Measurements from ENCODE around the gene DTWD2. TPM values are rescaled to one million over a fixed set of nuclear protein-coding genes. Genes with fewer than 3 reads are reported as not detected.

Gene DTWD2
- total RNA-seq, 1 donor, result 10.8 TPM

GRCh38 chr5:118844351-118844750 is 144.0 kb downstream of the DTWD2 start:
- H3K4me3 ChIP-seq (ENCODE audit: low read depth, low read length), result no peak overlapping the region
- no peak for DNase-seq (ENCODE audit: low read depth)
- TF ChIP-seq CTCF (IDR thresholded peaks at IDR 0.05; ENCODE audit: insufficient read depth, low read depth, low read length), result no peak

- TF ChIP-seq CTCF (IDR thresholded peaks at IDR 0.05; ENCODE audit: insufficient read depth, low read depth, low read length), result no peak
- H3K4me3 ChIP-seq (ENCODE audit: low read depth, low read length), result no peak overlapping the region
- no peak for DNase-seq (ENCODE audit: low read depth)
Observed at GRCh38 chr5:118834710-118835109, 153.6 kb downstream of the DTWD2 start.

DNA sequence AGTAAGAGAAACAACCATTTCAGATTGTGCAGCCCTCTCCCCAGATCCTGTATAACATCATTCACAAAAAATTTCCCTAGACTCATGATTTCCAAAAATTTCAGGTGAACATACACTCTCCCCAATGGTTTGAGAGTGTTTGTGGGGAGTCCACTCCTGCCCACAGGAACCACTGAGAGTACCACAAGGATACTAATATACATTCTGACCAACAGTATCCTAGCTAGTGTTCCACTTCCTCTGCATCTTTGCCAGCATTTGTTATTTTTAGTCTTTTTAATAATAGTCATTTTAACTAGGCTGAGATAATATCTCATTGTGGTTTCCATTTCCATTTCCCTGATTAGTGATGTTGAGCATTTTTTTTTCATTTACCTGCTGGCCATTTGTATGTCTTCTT is 155.4 kb downstream of the DTWD2 start:
- TF ChIP-seq CTCF (IDR thresholded peaks at IDR 0.05; ENCODE audit: insufficient read depth, low read depth, low read length), result no peak
- no peak overlapping the region for H3K4me3 ChIP-seq (ENCODE audit: low read depth, low read length)
- no peak for DNase-seq (ENCODE audit: low read depth)

- TF ChIP-seq CTCF (IDR thresholded peaks at IDR 0.05; ENCODE audit: insufficient read depth, low read depth, low read length), result no peak
- DNase-seq (ENCODE audit: low read depth), result no peak
- no peak overlapping the region for H3K4me3 ChIP-seq (ENCODE audit: low read depth, low read length)
Observed at GRCh38 chr5:118825226-118825625, 163.1 kb downstream of the DTWD2 start.

- no peak overlapping the region for H3K4me3 ChIP-seq (ENCODE audit: low read depth, low read length)
- DNase-seq (ENCODE audit: low read depth), result no peak
- no peak for TF ChIP-seq CTCF (IDR thresholded peaks at IDR 0.05; ENCODE audit: insufficient read depth, low read depth, low read length)
Observed at GRCh38 chr5:118818604-118819003, 169.7 kb downstream of the DTWD2 start.

GRCh38 chr5:118808441-118808840 is 179.9 kb downstream of the DTWD2 start:
- TF ChIP-seq CTCF (IDR thresholded peaks at IDR 0.05; ENCODE audit: insufficient read depth, low read depth, low read length), result no peak
- DNase-seq (ENCODE audit: low read depth), result no peak
- H3K4me3 ChIP-seq (ENCODE audit: low read depth, low read length), result no peak overlapping the region

DNA sequence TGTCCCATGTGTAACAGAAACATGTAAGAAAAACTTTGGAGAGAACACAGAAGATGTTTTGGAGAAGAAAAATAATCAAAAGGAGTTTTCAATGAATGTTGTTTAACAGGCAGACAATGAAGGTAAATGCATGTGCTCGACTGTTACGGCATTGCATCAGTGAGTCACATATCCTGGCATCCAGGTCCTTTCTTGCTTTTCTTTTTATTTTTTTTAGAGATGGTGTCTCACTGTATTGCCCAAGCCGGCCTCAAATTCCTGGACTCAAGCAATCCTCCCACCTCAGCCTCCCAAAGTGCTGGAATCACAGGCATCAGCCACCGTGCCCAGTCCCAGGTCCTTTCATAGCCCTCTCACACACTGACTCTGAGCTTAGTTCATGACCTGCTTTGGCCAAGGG is 181.8 kb downstream of the DTWD2 start:
- TF ChIP-seq CTCF (IDR thresholded peaks at IDR 0.05; ENCODE audit: insufficient read depth, low read depth, low read length), result no peak

More for the DNA sequence above, 181.8 kb downstream of the DTWD2 start:
- no peak for DNase-seq (ENCODE audit: low read depth)
- no peak overlapping the region for H3K4me3 ChIP-seq (ENCODE audit: low read depth, low read length)

Data from fibroblast of villous mesenchyme (primary cell).